ENCODE results near the gene CDK5RAP2. TPM values are rescaled to one million over a fixed set of nuclear protein-coding genes. Genes with fewer than 3 reads are reported as not detected.

CDK5RAP2 gene
- total RNA-seq, 2 experiments from 2014 or later, result 76.0 to 81.6 TPM

DNA sequence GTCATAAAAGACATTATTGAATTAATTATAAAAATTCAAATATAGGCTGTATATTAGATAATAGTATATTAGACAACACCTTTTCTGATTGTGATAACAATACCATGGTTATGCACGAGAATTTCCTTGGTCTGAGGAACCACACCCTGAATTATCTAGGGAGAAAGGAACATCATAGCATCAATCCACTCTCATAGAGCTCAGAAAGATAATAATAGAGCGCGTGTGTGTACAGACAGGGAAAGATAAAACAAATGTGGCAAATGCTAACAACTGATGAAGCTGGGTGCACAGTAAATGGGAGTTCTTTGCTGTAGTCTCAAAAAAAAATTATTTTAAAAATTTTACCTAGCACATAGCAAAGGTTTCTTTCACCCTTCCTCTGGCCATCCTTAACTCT, 143.5 kb downstream of the CDK5RAP2 start:
- ChIA-PET POLR2A (no interaction called here), CTCF (ENCODE audit: unreplicated experiment) (no interaction called here)
- Histone ChIP-seq H3K36me3 (ENCODE audit: insufficient read depth, low read length) (peaks cover 84% of the 10 kb centered on the region), H3K79me2 (ENCODE audit: insufficient read depth, low read depth, low read length) (no peaks in the 10 kb centered on the region), H3K27ac (ENCODE audit: low read depth, low read length, poor library complexity, severe bottlenecking) (no peak overlapping the region), H3K9me2 (ENCODE audit: insufficient read depth, low read length) (no peaks in the 10 kb centered on the region), H3K4me2 (ENCODE audit: low read length) (no peak overlapping the region), H3K4me3 (ENCODE audit: low read depth, low read length, poor library complexity, severe bottlenecking) (no peak overlapping the region), H4K20me1 (ENCODE audit: insufficient read depth, low read length) (no peaks in the 10 kb centered on the region), H3K4me1 (ENCODE audit: insufficient read depth, low read length, poor library complexity, severe bottlenecking) (peaks cover 6% of the 10 kb centered on the region), H2AFZ (ENCODE audit: low read length) (no peak overlapping the region), H3K9me3 (ENCODE audit: low read length) (no peaks in the 10 kb centered on the region)
- no TSS peak for BruUV-seq (replicated peaks)
- DNase-seq (ENCODE audit: low spot score), result no peak
- intact Hi-C loops (cut with micrococcal nuclease; ENCODE audit: unreplicated experiment), result no loop called here
- no peak for TF ChIP-seq EZH2phosphoT487 (IDR thresholded peaks at IDR 0.05; ENCODE audit: borderline replicate concordance, low read depth, low read length)
- TF ChIP-seq, protein P1, sequence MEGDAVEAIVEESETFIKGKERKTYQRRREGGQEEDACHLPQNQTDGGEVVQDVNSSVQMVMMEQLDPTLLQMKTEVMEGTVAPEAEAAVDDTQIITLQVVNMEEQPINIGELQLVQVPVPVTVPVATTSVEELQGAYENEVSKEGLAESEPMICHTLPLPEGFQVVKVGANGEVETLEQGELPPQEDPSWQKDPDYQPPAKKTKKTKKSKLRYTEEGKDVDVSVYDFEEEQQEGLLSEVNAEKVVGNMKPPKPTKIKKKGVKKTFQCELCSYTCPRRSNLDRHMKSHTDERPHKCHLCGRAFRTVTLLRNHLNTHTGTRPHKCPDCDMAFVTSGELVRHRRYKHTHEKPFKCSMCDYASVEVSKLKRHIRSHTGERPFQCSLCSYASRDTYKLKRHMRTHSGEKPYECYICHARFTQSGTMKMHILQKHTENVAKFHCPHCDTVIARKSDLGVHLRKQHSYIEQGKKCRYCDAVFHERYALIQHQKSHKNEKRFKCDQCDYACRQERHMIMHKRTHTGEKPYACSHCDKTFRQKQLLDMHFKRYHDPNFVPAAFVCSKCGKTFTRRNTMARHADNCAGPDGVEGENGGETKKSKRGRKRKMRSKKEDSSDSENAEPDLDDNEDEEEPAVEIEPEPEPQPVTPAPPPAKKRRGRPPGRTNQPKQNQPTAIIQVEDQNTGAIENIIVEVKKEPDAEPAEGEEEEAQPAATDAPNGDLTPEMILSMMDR (conservative IDR thresholded peaks at IDR 0.05; ENCODE audit: low read length), result no peak

DNA sequence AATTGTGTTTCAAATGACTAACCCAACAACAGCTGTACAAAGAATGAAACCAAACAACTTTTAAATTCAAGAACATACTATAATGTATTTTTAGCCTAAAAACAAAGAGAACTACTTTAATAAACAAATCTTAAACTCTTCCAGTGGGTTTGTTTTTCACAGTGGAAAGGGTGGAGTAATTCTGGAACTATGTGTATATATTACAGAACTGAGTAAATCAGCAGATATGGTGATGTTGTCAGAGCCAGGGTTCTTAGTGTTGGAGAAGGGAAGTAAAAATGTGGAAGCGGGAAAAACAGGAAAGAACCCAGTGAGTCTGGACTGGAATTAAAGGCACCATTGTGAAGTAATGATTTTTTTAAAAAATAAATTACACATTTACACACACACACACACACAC, 144.9 kb downstream of the CDK5RAP2 start:
- H3K9me2 ChIP-seq (ENCODE audit: insufficient read depth, low read length), result no peaks in the 10 kb centered on the region
- H3K27ac ChIP-seq (ENCODE audit: low read depth, low read length, poor library complexity, severe bottlenecking), result no peak overlapping the region
- DNase-seq (ENCODE audit: low spot score), result no peak
- BruUV-seq (replicated peaks), result no TSS peak
- no peak for TF ChIP-seq EZH2phosphoT487 (IDR thresholded peaks at IDR 0.05; ENCODE audit: borderline replicate concordance, low read depth, low read length)
- TF ChIP-seq, protein P1 (conservative IDR thresholded peaks at IDR 0.05; ENCODE audit: low read length), result no peak
- H3K79me2 ChIP-seq (ENCODE audit: insufficient read depth, low read depth, low read length), result no peaks in the 10 kb centered on the region
- intact Hi-C loops (cut with micrococcal nuclease; ENCODE audit: unreplicated experiment), result no loop called here
- H2AFZ ChIP-seq (ENCODE audit: low read length), result no peak overlapping the region
- no peak overlapping the region for H3K4me3 ChIP-seq (ENCODE audit: low read depth, low read length, poor library complexity, severe bottlenecking)
- H3K4me2 ChIP-seq (ENCODE audit: low read length), result no peak overlapping the region
- ChIA-PET POLR2A (no interaction called here), CTCF (ENCODE audit: unreplicated experiment) (no interaction called here)
- peaks cover 71% of the 10 kb centered on the region for H3K36me3 ChIP-seq (ENCODE audit: insufficient read depth, low read length)
- H4K20me1 ChIP-seq (ENCODE audit: insufficient read depth, low read length), result no peaks in the 10 kb centered on the region
- peaks cover 11% of the 10 kb centered on the region for H3K4me1 ChIP-seq (ENCODE audit: insufficient read depth, low read length, poor library complexity, severe bottlenecking)
- no peaks in the 10 kb centered on the region for H3K9me3 ChIP-seq (ENCODE audit: low read length)

DNA sequence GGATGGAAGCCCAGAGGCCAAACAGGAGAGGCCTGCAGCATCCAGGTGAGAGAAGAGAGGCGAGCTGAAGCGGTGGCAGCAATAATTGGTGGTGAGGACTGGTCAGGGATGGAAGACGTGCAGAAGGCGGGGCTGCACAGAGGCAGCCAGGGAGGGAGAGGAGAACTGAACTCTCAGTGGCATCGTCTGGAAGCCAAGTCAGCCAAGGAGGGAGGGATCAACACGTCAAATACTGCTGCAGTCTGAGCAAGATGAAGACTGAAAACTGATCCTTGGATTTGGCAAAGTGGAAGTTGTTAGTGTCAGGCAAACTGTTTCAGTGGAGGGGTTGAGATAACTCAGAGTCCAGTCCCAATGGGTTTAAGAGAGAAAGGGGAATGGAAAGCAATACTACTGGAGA, 145.4 kb downstream of the CDK5RAP2 start:
- TF ChIP-seq EZH2phosphoT487 (IDR thresholded peaks at IDR 0.05; ENCODE audit: borderline replicate concordance, low read depth, low read length), result no peak
- TF ChIP-seq, protein P1 (conservative IDR thresholded peaks at IDR 0.05; ENCODE audit: low read length), result no peak
- Histone ChIP-seq H3K4me1 (ENCODE audit: insufficient read depth, low read length, poor library complexity, severe bottlenecking) (peaks cover 11% of the 10 kb centered on the region), H3K27ac (ENCODE audit: low read depth, low read length, poor library complexity, severe bottlenecking) (no peak overlapping the region), H3K36me3 (ENCODE audit: insufficient read depth, low read length) (peaks cover 65% of the 10 kb centered on the region), H3K9me3 (ENCODE audit: low read length) (no peaks in the 10 kb centered on the region), H3K4me2 (ENCODE audit: low read length) (no peak overlapping the region), H3K4me3 (ENCODE audit: low read depth, low read length, poor library complexity, severe bottlenecking) (no peak overlapping the region), H2AFZ (ENCODE audit: low read length) (no peak overlapping the region), H3K79me2 (ENCODE audit: insufficient read depth, low read depth, low read length) (no peaks in the 10 kb centered on the region), H3K9me2 (ENCODE audit: insufficient read depth, low read length) (no peaks in the 10 kb centered on the region), H4K20me1 (ENCODE audit: insufficient read depth, low read length) (no peaks in the 10 kb centered on the region)
- BruUV-seq (replicated peaks), result no TSS peak
- POLR2A ChIA-PET, result interaction anchor here (0.5 to 0.8 kb wide), 2 partner anchors 50 to 101 kb away, joined by 3 to 4 read pairs; no protein-coding TSS in a partner anchor
- no peak for DNase-seq (ENCODE audit: low spot score)
- CTCF ChIA-PET (ENCODE audit: unreplicated experiment), result no interaction called here
- intact Hi-C loops (cut with micrococcal nuclease; ENCODE audit: unreplicated experiment), result no loop called here

All from OCI-LY7 (cell line).